Epidermal melanocyte (primary cell): Measurements from ENCODE around the gene CNIH1.
"Not testable (repeated sequence)": the region's sequence is repeated elsewhere in the genome, so short reads cannot be mapped to it uniquely, and the experiment has no call there.

Experiments used
- DNase-seq: peaks from one replicate; pipeline ENCODE4 v3.0.0; 2011; ENCODE audit warnings: low spot score; ENCODE audit not compliant: insufficient read length

Gene CNIH1

DNA sequence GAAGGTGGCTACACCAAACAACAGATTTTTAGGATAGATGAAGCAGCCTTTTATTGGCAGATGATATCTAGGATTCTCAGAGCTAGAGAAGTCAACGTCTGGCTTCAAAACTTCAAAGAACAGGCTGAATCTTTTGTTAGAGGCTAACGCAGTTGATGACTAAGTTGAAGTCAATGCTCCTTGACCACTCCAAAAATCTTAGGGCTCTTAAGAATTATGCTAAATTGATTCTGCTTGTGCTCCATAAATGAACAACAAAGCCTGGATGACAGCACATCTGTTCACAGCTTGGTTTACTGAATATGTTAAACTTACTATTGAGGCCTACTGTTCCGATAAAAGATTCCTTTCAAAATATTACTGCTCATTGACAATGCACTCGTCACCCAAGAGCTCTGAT is 57.3 kb downstream of the CNIH1 start:
- DNase-seq, result no peak

DNA sequence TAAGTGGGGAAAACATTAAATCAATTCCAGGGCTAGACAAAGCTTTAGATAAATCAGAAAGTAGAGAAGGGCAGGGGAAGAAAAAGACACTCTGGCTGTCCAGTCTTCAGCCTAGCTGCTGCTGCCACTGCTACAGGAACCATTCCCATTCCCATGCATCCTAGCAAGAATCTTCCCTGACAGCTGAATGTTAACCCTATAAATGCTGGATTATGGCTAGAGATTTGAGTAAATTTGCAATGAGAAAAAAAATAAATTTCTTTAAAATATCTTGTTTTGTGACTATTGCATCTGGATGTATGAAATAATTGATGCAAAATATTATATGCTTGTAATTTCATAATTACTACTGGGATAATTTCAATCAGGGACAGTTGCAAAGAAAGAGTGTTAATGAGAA is 59.4 kb downstream of the CNIH1 start:
- no peak for DNase-seq

DNA sequence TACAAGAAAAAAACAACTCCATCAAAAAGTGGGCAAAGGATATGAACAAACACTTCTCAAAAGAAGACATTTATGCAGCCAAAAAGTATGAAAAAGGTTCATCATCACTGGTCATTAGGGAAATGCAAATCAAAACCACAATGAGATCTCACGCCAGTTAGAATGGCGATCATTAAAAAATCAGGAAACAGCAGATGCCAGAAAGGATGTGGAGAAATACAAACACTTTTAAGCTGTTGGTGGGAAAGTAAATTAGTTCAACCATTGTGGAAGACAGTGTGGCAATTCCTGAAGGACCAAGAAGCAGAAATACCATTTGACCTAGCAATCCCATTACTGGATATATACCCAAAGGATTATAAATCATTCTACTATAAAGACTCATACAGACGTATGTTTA is 60.6 kb downstream of the CNIH1 start:
- DNase-seq, result not testable (repeated sequence)

DNA sequence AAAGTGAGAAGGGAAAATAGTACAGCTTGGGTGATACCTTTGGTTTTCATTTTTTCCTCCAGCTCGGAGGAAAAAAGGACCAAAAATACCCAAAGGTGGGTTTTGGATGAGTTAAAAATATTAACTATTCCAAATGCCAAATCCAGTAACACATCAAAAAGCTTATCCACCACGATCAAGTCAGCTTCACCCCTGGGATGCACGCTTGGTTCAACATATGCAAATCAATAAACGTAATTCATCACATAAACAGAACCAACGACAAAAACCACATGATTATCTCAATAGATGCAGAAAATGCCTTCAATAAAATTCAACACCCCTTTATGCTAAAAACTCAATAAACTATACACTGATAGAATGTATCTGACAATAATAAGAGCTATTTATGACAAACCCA is 62.3 kb downstream of the CNIH1 start:
- not testable (repeated sequence) for DNase-seq

DNA sequence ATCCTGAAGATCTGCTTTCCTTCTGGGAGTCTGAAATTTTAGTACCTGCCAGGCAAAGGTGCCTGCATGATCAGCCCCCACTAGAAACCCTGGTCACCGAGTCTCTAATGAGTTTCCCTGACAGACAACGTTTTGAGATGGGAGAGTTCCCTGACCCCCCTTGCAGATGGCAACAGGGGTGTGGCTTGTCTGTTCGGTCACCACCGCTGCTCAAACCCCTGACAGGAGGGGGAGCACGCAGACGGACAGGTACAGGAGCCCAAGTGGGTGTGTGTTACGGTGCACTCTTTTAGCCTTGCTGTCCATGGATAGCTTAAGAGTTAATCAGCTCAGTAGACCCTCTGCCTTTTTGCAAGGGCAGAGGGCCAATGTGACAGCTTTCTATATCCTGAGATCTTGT is 63.7 kb downstream of the CNIH1 start:
- no peak for DNase-seq

DNA sequence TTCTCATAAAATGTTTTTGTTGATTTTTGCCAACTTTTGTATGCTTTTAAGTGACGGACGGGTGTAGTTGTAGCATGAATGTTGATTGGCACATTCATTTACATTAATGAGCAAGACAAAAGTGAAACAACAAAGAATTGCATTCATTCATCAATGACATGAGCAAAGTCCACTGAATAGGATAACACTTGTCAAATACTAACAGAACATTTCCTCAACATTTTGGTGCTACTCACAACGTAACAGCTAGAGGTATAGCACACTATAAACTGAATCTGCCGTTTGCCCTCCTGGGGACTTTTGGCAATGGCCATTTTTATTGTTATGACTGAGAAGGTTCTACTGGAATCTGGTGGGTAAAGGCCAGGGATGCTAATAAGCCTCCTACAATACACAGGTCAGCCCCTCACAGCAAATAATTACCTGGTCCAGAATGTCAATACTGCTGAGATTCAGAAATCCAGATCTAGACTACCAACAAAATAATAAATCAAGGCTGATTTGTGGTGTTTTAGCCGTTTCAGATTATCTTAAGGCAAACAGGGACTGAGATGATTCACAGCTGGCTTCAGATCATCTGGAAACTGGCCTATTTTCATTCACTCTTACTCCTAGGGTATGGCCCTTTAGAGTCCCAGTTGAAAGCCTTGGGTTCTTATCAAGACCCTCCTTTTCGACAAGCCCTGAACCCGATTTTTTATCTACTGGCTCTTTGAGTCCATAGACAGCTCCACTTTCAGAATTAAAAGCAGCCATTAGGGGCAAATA is 66.9 kb downstream of the CNIH1 start:
- no peak for DNase-seq
